Measurements from ENCODE around the gene ADD3.
"Not testable (repeated sequence)": the region's sequence is repeated elsewhere in the genome, so short reads cannot be mapped to it uniquely, and the experiment has no call there.

ADD3 gene

GRCh38 chr10:109976681-109977080 is 31.1 kb upstream of the ADD3 start:
- DNase-seq, result no peak

- DNase-seq, result no peak
These were observed 30.4 kb upstream of the ADD3 start for GRCh38 chr10:109977382-109977806.

DNA sequence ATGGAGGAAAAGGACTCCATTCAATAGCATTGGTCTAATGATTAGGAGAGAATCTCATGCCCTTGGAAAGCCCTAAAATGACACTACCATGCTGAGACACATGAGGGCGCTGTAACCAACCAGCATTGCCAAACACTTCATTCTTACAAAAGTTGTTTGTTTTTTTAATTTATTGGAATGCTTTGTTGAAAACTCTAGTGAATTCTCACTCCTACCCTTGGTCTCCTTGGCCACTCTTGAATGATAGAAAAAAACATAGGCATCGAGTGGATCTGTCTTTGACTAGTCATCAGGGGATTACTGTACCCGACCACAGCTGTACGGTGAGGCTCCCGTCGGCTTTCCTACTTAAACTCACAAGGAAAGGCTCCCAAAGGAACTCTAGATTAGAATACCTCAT is 29.3 kb upstream of the ADD3 start:
- DNase-seq, result peak; percentile 68 to 72

- DNase-seq, result no peak
These were observed 28.6 kb upstream of the ADD3 start for GRCh38 chr10:109979215-109979614.

DNA sequence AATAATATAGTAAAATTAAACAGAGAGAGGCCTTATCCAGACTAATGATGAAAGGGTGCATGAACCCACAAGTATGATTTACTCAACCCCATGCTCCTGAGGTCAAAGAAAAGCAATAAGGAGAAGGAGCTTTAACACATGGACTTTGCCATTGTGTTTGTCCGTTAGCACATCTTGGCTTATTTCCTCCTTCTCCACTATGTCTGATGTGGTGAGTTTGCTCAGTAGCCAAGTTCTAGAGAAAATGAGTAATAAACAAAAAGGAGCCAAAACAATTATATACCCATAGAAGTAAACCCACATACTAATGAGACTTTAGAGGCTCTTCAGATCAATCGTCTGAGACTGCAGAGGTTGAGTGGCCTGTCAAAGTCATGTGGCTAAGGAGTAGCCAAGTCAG is 26.1 kb upstream of the ADD3 start:
- DNase-seq, result no peak

DNA sequence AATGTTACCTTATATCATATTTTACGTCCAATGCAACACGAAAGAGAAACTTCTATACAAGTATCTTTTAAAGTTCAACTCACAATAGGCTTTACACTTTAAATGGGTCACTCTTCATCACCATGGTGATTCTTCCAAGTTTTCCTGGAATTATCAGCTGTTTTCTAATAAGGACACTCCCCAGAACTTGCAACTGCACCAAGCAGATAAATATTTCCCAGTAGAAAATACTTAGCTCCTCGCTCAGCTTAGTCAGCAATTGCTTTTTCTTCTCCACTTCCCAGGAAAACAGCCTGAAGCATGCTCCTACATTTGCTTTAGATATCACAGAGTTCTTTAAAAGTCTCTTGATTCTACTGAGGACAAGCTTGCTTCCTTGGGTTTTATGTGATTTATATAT is 25.7 kb upstream of the ADD3 start:
- no peak for DNase-seq

DNA sequence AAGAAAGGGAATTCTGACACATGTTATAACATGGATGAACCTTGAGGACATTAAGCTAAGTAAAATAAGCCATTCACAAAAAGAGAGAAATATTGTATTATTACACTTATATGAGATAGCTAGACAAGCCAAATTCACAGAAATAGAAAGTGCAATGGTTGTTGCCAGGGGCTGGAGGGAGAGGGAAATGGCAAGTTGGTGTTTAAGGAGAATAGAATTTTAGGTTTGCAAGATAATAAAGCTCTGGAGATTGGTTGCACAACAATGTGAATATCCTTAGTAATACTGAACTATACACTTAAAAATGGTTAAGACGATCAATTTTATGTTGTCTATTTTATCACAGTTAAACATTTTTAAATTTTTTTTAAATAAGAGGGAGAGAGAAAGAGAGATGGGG is 25.0 kb upstream of the ADD3 start:
- no peak for DNase-seq

- DNase-seq, result no peak
These were observed 23.8 kb upstream of the ADD3 start for GRCh38 chr10:109984013-109984412.

DNA sequence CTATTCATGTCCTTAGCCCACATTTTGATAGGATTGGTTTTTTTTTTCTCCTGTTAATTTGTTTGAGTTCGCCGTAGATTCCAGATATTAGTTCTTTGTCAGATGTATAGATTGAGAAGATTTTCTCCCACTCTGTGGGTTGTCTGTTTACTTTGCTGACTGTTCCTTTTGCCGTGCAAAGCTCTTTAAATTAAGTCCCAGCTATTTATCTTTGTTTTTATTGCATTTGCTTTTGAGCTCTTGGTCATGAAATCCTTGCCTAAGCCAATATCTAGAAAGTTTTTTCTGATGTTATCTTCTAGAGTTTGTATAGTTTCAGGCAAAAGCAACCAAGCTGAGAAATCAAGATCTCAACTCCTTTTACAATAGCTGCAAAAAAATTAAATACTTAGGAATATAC is 22.0 kb upstream of the ADD3 start:
- not testable (repeated sequence) for DNase-seq

DNA sequence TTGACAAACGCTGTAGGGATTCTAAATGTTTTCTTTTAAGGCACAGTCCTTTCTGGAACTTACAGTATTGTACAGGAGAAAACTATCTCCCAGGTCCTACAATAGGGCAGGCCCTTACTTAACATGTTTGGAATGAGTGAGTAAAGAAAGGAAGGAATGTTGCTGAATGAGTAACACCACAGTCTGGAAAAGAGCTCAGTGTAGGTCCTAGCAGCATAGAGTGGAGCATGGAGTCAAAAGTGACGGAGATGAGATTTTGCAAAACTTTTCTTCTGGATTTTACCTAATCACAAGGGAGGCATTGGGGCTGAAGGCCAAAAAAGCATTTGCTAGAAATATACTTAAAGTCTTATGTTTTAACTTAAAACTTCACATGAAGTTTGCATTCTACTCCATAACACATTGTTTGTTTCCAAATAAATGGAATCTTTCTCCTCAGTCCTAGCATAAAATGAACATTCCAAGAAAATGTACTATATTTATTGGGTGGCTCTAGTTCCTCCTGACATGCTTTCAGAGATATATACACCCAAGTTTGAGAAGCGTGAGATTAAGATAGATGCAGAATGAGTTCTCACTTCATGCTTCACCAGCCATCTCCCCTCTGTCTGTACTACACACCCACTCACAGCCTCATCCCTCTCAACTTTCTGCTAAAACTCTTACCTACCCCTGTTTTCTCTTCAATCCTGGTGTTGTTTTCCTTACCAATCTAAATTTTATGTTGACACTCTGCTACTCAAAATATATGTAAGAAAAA is 20.2 kb upstream of the ADD3 start:
- DNase-seq, result no peak

DNA sequence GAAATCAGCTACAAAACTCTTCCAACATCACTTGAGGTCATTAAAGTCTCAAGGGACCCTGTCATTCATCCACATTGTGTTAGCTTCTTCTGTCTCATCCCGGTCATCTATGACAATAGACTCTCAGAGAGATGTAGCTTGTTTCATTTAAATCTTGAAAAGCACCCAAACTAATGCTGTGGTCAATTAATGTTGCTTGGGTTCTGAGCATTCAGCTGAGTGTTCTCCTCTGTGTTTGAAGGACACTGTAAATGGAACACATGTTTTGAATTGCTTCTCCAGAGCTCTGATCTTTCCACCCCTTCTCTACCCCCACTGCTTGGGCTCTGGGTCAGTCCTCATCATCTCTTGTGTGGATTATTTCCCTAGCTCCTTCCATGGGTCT is 19.6 kb upstream of the ADD3 start:
- DNase-seq, result no peak

GRCh38 chr10:109991266-109991855 is 16.4 kb upstream of the ADD3 start:
- DNase-seq, result no peak

- no peak for DNase-seq
These were observed 15.3 kb upstream of the ADD3 start for GRCh38 chr10:109992485-109992884.

- no peak for DNase-seq
These were observed 14.0 kb upstream of the ADD3 start for GRCh38 chr10:109993551-109994330.

GRCh38 chr10:109994711-109995577 is 12.8 kb upstream of the ADD3 start:
- no peak for DNase-seq

DNA sequence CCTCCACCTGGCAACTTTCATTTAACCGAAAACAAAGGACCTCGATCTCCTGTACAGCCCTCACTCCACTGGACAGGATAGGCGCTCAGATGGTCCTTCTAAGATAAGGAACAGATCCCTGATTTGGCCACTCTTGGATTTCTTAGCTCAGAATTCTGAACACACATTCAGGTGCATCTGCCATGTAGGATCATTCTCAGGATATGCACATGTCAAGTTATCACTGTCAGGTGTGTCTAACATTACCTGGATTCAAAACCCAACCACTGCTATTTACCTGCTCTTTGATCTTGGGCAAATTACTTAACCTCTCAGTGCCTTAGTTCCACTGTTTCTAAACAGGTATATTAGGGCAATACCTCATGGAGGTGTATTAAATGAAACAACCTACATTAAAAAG is 12.2 kb upstream of the ADD3 start:
- no peak for DNase-seq

GRCh38 chr10:109996225-109996624 is 11.6 kb upstream of the ADD3 start:
- no peak for DNase-seq

GRCh38 chr10:109996766-109997171 is 11.0 kb upstream of the ADD3 start:
- DNase-seq, result no peak

- DNase-seq, result no peak
These were observed 10.6 kb upstream of the ADD3 start for GRCh38 chr10:109997233-109997632.

- no peak for DNase-seq
These were observed 9.3 kb upstream of the ADD3 start for GRCh38 chr10:109998513-109998912.

DNA sequence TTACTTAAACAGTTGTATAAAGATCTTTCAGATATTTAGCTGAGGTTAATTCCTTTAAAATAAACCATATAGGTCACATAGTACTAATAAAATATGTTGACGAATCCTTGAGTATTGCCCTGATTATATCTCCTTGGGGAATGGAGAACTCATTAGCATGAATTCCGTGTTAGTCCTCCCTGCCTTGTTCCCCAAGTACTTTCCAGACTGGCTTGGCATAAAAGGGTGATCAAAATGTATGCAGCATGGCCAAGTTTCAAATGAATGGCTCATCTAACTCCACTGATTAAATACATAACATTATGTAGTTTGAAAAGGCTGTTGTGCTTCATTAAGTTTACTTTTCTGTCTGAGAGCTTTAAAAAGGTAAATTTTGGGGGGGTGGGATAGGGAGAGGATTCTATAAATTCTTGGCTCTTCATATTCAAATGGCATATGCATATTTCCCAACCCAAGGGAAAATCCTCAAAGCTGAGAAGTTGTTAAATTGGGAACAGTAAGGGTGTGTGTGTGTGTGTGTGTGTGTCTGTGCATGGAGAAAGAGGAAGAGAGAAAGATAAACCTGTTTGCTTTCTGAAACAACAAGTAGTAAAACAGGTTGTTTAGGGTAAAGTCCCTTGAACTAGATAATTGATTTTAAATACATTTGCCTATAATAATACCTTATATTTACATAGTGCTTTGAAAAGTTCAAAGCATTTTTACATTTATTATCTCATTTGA is 4.8 kb upstream of the ADD3 start:
- no peak for DNase-seq

DNA sequence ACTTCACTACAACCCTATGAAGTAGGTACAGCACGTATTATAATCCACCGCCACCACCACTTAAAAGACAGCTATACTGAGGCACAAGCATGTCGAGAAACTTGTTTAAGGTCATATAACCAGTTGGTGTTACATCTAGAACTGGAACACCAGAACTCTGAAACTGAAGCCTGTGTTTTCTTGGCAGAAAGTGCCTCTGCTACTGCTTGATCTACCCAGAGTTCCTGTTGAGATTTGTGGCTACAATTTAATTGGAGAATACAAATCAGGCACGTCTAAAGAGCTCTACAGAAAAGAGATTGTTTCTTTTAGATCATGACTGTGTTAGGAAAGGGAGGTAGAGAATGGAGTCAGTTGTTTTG is 4.3 kb upstream of the ADD3 start:
- DNase-seq, result no peak

DNA sequence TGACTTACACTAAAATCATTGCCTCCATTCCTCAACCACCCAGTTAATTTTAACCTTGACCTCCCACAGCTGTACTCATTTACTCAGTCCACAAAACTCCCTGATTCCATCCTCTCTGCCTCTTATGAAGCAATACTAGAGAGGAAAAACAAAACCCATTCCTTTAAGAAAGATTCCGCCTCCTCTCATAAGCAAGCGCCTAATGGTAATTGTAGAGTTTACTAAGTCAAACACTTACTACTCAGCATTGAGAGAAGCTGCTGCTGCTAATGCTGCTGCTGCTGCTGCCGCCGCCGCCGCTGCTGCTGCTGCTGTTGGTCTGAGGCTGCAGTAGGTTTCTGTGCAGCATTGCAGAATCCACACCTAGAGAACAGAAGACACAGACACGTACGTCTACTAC is 2.1 kb upstream of the ADD3 start:
- no peak for DNase-seq

All from stimulated activated CD4-positive, alpha-beta T cell treated with anti-CD3 and anti-CD28 coated beads, Interleukin-2, amount 100 ng/mL, for 48 hours (primary cell).